ENCODE measurements around the gene DPH3.

The DPH3 gene

DNA sequence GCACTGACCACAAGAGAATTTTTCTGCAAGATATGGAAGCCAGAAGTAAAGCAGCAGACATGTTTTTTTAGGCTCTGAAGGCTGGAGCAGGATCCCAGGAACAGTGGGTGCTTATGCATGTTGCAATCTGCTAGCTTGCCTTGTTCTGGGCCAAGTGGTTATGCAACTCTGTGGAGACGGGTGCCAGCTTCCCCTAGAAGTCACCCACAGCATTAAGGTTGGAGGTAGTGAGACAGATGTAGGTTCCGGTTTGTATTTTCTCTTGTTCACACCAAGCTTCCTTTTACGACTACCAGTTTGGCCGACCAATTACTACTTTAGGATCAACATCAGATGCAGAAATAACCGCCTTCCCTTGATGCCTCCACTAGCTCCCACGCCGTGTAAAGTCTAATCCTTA is 11.1 kb downstream of the DPH3 start:
- peak; percentile 23 for DNase-seq

GRCh38 chr3:16252988-16253387 is 11.8 kb downstream of the DPH3 start:
- DNase-seq = no peak

GRCh38 chr3:16252243-16252978 is 12.3 kb downstream of the DPH3 start:
- DNase-seq = no peak

DNA sequence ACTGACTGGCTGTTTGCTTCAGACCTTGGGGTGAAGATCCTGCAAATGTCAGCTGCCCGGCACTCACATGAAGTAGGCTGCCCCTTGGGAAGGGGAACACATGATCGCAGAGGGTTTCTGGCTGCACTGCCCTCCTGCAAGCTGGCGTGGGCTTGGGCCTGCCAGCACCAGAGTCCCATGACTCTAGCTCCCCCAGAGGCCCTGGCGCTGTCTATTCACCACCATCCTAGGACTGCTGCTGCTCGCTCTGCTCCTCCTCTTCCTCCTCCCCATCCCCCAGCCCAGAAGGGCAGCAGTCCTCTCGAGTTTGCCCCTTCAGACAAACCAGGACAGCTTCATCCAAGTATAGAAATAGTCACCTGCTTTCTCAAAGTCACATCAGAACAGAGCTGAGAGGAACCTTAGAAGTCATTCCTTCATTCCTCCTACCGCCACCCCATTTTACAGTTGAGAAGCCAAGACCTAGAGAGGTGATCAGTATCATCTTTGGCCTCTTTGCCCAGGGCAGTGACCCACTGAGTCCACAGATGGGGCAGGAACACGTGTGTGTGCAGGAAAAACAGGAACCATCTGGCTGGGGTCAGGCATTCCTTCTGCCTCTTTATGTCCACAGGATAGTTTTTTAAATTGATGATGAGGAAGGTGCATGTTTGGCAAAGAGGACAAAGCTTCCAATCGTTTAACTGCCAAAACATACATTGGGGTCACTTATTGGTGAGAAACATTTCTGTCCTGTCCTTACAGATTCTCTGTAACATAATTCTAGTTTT is 13.2 kb downstream of the DPH3 start:
- DNase-seq = no peak

- DNase-seq = no peak
These were observed 14.9 kb downstream of the DPH3 start for GRCh38 chr3:16249886-16250285.

GRCh38 chr3:16249336-16249735 is 15.4 kb downstream of the DPH3 start:
- no peak for DNase-seq

- DNase-seq = no peak
These were observed 16.2 kb downstream of the DPH3 start for GRCh38 chr3:16248556-16248955.

- peak; percentile 89 for DNase-seq
These were observed 17.3 kb downstream of the DPH3 start for GRCh38 chr3:16247282-16248061.

GRCh38 chr3:16245609-16246008 is 19.1 kb downstream of the DPH3 start:
- no peak for DNase-seq

GRCh38 chr3:16243706-16244490 is 20.8 kb downstream of the DPH3 start:
- DNase-seq = no peak

DNA sequence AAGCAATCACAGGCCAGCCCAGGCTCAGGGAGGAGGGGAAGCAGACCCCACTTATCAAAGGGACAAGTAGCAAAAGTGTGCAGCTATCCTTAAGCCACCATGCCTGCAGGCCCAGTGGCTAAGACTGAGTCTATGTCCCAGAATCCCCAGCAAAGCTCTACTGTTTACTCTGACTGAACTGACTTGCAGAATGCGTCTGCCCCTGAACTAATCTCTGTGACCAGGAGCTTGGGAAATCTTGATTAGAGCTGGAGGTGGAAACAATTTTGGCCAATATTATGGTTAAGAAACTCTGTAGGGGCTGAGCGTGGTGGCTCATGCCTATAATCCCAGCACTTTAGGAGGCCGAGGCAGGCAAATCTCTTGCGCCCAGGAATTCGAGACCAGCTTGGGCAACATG is 22.6 kb downstream of the DPH3 start:
- DNase-seq = no peak

- no peak for DNase-seq
These were observed 23.5 kb downstream of the DPH3 start for GRCh38 chr3:16241225-16241624.

DNA sequence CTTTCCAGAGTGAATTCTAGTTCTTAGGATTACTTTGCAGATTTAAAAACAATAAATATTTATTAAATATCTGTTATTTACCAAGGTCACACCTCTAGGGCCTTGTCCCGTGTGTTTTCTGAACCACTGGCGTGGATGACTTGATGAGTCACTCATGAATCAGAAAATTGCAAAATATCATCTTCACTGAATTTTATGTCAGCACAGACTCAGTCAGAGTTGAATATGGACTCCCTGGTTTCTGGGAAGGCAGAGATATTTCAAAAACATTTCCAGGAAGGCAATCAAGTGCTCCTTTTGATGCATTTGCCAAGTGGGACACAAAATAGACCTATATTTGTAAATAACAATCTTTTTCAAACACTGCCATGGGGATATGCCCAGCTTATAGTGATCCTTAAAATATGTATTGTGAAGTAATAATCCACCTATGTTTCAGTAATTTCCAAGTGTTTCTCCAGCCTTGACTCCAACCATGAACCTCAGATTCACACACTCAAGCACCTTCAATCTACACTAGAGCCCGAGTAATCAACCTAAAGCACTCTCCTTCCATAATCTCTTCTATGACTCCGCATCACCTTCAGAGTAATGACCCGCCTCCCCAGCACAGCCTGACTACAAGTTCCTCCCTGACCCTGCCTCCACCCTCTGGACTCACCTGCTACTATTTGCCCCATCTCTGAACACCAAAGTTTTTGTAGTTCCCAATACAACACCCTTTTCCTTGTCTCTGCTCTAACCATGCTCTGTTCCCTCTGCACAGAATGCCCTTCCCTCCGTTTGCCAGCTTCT is 24.3 kb downstream of the DPH3 start:
- DNase-seq = no peak

DNA sequence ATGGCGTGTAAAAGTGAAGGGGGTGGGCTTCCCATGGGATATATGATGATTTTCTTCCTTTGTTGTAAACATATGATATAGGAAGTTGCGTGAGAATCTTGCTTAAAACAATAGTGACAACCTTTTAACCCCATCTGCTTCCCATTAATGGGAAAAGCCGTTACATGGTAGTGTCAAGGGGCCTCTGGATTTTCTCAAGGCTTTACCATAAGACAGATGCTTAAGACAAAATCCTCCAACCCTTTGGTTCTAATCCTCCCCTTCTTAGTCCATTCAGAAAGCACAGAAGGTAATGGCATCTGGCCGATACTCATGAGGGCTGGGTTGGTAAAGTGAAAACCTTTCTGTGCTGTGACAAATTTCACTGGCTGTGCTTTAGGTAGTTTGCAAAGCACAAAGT is 25.0 kb downstream of the DPH3 start:
- no peak for DNase-seq

GRCh38 chr3:16239086-16239770 is 25.5 kb downstream of the DPH3 start:
- DNase-seq = no peak

GRCh38 chr3:16236856-16237393 is 27.8 kb downstream of the DPH3 start:
- DNase-seq = no peak

DNA sequence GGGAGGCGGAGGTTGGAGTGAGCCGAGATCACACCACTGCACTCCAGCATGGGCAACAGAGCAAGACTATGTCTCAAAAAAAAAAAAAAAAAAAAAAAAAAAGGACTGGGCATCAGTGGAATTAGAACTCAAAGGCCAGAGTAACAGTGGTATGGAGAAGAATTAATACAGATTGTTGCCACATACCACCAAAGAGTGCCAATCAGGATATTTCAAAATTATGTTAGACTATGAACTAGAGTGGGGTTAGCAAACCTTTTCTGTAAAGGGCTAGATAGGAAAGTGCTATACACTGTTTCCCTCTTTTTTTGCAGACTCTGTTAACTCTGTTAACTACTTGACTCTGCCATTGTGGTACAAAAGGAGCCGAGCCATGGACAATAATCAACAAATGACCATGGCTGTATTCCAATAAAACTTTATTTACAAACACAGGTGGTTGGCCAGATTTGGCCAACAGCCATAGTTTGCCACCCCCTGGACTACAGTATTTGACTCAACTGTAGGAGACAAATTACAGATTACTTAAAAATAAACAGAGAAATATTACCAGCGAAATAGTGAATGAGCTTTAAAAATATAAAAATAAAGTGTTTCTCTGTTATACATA is 28.6 kb downstream of the DPH3 start:
- DNase-seq = no peak

DNA sequence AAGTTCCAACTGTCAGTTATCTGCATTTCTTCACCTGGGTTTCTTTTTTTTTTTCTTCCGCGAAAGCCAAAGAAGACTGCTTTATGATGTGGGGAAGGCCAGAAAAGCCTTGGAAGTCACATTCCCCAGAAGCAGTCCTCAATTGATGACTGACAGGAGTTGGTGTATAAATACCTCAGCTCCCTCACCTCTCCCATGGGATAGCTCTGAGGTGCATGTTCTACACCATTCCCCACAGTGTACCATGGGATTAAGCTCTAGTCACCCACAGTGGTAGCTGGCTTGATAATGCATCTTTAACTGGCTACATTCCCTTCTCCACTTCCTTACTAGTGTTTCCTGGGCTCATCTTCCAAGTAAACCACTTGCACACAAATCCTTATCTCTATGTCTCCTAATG is 30.5 kb downstream of the DPH3 start:
- DNase-seq = no peak

DNA sequence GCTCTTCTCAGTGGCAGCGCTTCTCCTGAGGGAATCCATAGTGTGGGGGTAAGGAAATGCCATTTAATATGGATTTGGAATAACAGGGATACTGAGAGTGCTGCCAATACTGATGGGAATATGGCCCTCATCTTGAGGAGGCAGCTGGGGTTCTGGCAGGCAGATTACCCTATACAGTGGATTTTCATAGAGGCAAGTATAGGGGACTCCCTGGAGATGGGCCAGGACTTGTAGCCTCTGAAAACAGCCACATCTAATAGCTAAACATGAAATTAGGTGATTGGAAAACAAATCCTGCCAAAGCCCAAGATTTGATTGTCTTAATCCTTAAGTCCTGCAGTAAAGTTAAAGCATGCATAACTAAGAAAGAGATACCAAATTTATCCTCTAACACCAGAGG is 30.9 kb downstream of the DPH3 start:
- no peak for DNase-seq

DNA sequence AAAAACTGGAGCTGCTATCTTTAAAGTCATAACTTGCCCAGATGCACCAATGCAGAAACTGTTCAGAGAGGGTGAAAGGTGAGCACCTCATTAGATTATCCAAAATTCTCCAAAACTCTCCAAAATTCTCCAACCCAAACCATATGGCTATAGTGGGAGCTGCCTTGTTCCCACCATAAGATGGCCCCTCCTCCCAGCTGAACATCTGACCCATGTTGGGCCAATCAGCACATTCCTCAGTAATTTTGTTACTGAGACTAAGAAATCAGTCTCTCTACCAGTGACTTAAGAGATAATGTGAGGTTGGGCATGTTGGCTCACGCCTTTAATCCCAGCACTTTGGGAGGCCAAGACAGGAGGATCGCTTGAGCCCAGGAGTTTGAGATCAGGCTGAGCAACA is 32.8 kb downstream of the DPH3 start:
- DNase-seq = no peak

DNA sequence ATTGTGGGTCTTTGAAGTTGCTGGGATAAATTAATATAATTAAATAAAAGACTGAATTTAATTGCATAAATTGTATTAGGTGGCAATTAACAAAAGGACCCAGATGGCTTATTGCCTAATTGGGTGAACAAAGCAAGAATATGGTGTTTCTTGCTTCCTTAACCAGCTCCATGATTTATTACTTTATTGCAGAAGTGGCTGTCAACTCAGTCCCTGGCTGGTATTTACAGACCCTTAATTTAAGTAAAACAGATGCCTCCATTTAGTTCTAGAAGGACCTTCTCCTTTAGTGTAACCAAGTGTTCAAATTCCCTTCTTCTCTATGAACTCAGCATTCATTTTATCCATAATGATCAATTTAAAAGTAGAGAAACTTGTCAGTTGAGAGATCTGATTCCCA is 35.1 kb downstream of the DPH3 start:
- DNase-seq = no peak

Measured in midbrain (tissue), 1 donor.